SHP77 treated with DMSO at 0.1 percent for 48 hours (cell line): ENCODE results near the gene CMTM2.
A peak's percentile ranks its signal among the peaks of the same experiment; 100 is the strongest.
"Not testable (repeated sequence)": the region's sequence is repeated elsewhere in the genome, so short reads cannot be mapped to it uniquely, and the experiment has no call there.

Experiments used
- DNase-seq: peaks from one replicate; lab custom pipeline; 2025; lab: John Stamatoyannopoulos, UW

Gene CMTM2

GRCh38 chr16:66608241-66609138, 29.2 kb downstream of the CMTM2 start:
- peak; percentile 37 for DNase-seq

DNA sequence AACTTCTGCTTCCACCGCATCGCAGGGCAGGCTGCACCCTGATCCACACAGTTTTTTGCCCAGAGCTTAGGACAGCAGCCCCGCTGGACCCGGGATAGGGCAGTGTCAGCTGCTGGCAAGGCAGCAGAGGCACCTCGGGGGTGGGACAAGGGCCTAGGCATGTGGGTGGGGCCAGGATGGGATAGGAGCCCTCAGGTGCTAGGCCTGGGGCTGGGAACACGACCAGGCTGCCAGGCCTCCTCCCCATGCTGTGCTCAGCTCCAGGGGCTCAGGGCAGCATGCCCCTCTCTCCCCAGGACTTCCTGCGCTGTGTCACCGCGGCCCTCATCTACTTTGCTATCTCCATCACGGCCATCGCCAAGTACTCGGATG, 29.9 kb downstream of the CMTM2 start:
- no peak for DNase-seq

DNA sequence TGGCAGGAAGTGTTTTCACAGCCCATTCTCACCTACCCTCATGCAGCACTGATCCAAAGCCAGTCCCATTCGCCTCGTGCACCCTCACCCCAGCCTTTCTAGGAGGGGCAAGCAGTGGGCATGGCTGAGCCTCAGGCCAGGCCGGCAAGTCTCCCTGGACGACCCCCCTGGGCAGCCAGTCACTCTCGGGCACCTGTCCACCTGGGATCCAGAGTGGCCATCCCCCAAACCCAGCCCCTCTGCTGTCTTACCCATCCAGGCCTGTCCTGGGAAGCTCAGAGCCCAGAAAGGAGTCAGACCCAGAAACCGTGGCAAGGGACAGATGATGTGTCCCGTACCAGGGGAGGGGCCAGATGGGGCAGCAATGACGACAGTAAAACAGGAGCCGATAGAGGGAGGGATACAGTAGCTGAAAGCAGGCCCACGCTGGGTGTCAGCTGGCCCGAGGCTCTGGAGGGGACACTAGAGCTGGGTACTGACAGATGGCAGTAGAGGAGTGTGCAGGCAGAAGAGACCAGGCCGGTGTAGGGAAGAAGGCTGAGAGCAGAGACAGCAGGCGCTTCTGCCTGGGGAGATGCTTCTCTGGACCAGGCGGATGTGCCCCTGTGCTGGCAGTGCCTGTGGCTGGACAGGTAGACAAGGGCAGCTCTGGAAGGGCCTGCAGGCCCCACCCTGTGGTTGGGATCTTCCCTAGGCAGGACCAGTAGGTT, 31.0 kb downstream of the CMTM2 start:
- DNase-seq, result no peak

GRCh38 chr16:66611911-66612310, 32.6 kb downstream of the CMTM2 start:
- not testable (repeated sequence) for DNase-seq

DNA sequence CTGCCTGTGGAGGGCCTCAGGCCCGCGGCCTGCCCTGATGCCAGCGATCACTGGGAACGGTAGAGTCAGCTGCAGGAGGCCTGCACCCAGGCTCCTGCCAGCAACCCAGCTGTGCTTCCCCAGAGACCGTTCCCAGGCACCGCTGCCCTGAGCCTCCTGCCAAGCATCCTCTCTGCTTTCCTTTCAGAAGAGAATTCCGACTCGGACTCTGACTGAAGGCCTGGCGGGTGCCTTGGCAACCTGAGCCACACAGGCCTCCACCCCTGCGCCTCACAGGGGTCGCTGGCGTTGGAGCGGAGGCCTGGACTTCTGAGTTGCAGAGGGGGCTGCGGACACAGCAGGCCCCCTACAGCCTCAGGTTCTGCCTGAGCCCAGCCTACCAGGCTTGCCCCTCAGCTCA, 33.2 kb downstream of the CMTM2 start:
- no peak for DNase-seq

DNA sequence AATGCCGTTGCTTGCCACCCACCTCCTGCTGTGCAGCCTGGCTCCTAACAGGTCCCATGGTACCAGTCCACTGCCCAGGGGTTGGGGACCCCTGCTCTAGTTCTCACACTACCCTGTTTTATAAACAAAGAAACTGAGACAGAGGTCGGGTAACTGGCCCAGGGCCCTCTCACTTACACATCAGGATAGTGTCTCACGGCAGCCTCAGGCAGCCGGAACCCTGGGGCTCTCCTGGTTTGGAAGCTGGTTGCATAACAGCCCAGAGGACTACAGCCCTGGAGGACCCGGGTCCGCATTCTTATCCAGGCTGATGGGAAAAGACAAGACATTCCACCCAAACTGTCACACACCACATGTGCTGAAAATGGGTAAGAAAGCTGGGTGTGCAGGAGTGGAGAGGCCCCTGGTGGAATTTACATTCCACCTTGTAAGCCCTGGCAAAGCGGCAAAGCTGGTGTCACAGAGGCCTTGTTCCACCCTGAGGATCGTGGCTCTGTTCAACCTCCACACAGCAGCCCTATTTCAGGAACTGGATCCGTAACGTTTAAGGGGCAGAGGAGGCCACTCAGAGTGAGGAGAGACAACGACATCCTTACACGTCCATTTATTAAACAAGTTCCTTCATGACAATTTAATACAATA, 35.0 kb downstream of the CMTM2 start:
- DNase-seq, result no peak

- no peak for DNase-seq
Observed at GRCh38 chr16:66616169-66616568, 36.9 kb downstream of the CMTM2 start.

DNA sequence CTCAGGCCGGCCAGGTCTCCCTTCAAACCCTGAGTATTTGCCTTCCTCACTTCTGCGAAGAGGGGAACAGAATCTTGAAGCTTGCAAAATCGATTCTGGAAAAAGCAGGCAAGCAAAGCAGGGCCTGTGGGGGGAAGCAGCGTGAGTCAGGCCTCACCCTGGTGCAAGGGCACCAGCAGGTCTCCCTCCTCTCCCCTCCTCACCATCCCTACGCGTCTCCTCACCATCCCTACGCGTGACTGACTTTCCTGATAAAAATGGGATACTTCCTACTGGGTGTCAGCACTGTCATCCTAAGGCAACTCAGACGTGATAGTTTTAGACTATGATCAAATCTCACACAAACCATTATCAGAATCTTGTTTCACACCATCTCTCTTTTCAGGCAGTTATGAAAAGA, 37.3 kb downstream of the CMTM2 start:
- DNase-seq, result no peak

DNA sequence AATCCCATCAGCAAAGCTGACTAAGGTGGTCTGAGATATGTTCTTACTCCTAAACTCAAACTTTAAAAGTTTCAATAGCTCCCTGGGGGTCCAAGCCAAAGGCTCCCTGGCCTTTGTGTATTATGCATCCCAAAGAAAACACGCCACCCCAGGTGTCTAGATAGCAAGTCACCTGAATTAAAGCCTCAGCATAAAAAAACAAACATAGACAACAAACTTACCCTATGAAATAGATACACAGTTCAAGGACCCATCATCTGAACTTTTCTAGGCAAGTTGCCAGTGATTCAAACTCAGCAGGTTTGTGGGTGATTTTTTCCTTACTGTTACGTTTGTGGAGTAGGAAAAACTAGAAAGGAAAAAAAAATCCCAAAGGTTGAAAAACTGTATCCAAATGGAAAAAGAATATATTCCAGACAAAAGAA, 37.8 kb downstream of the CMTM2 start:
- DNase-seq, result no peak

DNA sequence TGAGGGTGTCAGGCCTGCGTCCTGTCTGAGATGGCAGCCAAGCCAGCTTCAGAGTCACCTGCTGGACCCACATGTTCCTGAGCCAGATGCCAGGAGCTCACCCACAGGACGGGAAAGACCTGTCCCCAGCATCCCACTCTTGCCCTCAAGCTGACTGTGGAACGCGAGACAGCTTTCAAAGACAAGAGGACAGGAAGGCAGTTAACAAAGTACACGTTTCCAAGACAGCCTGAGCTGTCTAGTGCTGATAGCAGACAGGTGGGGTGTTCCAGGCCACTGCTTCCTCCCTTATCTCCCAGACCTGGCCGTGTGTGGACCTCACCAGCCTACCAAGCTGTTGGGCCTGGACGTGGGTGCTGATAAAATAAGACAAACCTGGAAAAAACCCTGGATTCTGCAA, 38.5 kb downstream of the CMTM2 start:
- no peak for DNase-seq

GRCh38 chr16:66618588-66619375, 39.5 kb downstream of the CMTM2 start:
- DNase-seq, result no peak

DNA sequence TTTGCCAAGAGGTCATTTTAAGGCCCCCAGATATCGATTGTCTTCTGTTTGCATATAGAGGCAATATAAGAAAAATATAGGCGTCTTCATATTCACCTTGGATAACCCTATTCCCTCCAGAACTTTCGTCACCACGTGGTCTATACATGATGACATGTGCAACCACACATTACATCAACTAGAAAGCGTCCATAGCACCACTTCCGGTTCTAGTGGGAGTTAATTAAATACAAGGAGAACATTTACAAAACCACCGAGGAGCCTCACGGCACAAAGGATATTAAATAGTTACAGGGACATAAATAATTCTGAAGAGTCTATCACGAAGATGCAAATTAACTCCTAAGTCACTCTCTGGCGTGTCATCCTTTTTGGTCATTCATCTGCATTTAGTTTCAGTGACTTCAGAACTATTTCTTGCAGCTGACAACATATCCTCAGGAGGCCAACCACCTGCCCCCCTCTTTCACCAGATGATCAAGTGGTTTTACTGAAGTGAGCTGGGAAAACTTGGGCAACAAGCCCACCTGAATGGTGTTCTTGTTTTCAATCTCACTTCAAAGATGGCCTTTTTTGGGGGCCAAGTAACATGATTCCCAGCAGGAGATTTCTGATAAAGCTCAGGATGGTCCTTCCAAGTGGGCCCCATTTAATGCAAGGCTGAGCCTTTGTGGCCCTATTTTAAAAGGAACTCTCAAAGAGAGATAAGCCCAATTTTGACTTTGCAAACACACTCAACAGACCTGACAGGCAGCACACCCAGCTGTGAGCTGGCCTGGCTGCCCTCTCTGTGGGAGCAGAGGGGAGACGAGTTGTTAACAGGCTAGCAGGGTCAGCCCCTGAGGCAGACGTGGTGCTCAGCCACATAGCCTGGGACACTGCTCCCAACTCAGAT, 40.5 kb downstream of the CMTM2 start:
- DNase-seq, result no peak

- DNase-seq, result no peak
Observed at GRCh38 chr16:66620429-66620795, 41.1 kb downstream of the CMTM2 start.

GRCh38 chr16:66621973-66622372, 42.7 kb downstream of the CMTM2 start:
- no peak for DNase-seq

DNA sequence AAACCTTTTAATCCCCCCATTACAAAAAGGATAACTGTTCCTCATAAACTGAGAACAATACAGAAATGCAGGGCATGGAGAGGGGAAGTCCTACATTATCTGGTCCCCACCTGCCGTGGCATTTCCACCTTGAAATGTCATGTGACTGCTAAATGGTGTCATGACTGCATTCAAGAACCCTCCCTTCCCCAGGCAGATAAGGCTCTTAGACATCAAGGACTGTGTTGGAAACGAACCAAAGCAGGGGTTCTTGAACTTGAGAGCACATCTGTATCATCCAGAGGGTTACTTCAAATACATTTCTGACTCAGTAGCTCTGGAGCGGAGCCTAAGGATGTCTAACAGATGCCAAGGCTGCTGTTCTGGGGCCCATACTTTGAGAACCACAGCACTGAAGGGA, 43.6 kb downstream of the CMTM2 start:
- no peak for DNase-seq

DNA sequence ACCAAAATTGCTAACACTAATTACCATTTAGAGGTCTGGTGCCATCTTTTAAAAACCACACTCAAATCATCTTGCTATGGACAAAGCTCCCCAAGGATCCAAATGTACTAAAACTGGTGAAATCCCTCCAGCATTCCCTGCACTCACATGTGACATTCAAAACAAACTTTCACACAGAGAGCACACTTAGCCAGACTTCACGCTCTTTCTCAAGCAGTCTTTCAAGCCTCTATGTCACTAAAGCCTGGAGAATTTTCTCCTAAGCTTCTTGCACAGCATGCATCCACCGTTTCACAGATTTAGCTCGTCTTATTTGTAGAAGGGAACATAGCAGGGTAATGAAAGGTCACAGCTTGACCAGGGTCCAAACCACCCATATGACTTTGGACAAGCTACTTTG, 44.5 kb downstream of the CMTM2 start:
- DNase-seq, result no peak

DNA sequence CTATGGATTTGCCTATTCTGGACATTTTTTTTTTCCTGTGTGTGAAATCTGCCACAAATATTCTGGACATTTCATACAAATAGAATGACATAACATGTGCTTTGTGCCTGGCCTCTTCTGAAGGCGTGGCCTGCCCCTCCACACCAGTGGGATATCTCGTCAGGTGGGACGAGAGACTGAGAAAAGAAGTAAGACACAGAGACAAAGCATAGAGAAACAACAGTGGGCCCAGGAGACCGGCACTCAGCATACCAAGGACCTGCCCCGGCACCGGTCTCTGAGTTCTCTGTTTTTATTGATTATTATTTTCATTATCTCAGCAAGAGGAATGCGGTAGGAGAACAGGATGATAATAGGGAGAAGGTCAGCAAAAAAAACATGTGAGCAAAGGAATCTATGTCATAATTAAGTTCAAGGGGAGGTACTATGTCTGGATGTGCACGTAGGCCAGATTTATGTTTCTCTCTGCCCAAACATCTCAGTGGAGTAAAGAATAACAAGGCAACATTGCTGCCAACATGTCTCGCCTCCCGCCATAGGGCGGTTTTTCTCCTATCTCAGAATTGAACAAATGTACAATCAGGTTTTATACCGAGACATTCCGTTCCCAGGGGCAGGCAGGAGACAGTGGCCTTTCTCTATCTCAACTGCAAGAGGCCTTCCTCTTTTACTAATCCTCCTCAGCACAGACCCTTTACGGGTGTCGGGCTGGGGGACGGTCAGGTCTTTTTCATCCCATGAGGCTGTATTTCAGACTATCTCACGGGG, 48.5 kb downstream of the CMTM2 start:
- DNase-seq, result not testable (repeated sequence)

- no peak for DNase-seq
Observed at GRCh38 chr16:66629856-66630255, 50.6 kb downstream of the CMTM2 start.

GRCh38 chr16:66630561-66631260, 51.4 kb downstream of the CMTM2 start:
- DNase-seq, result not testable (repeated sequence)

GRCh38 chr16:66631558-66631957, 52.3 kb downstream of the CMTM2 start:
- DNase-seq, result not testable (repeated sequence)
